HG03520 (cell line): ENCODE results near the gene FXYD6.
"Not testable (repeated sequence)": the region's sequence is repeated elsewhere in the genome, so short reads cannot be mapped to it uniquely, and the experiment has no call there.

Experiments
- ATAC-seq: cut with Tn5 transposase; IDR thresholded peaks from one replicate; pipeline ENCODE4 v1.9.1; 2021; ENCODE audit warnings: mild to moderate bottlenecking, moderate library complexity; ENCODE audit not compliant: unreplicated experiment

Gene FXYD6

GRCh38 chr11:117871784-117872183, 4.7 kb downstream of the FXYD6 start:
- no peak for ATAC-seq

GRCh38 chr11:117871160-117871559, 5.3 kb downstream of the FXYD6 start:
- ATAC-seq = no peak

- ATAC-seq = no peak
These were observed 6.1 kb downstream of the FXYD6 start for GRCh38 chr11:117870103-117870952.

GRCh38 chr11:117869604-117870003, 6.9 kb downstream of the FXYD6 start:
- no peak for ATAC-seq

- no peak for ATAC-seq
These were observed 7.5 kb downstream of the FXYD6 start for GRCh38 chr11:117868815-117869561.

GRCh38 chr11:117868088-117868487, 8.4 kb downstream of the FXYD6 start:
- no peak for ATAC-seq

- ATAC-seq = no peak
These were observed 9.9 kb downstream of the FXYD6 start for GRCh38 chr11:117866526-117866925.

GRCh38 chr11:117865546-117865945, 10.9 kb downstream of the FXYD6 start:
- not testable (repeated sequence) for ATAC-seq

- ATAC-seq = no peak
These were observed 13.1 kb downstream of the FXYD6 start for GRCh38 chr11:117863383-117863782.

GRCh38 chr11:117862753-117863152, 13.7 kb downstream of the FXYD6 start:
- ATAC-seq = no peak

- ATAC-seq = no peak
These were observed 14.3 kb downstream of the FXYD6 start for GRCh38 chr11:117862019-117862725.

- ATAC-seq = no peak
These were observed 15.1 kb downstream of the FXYD6 start for GRCh38 chr11:117861151-117862018.

- ATAC-seq = no peak
These were observed 16.3 kb downstream of the FXYD6 start for GRCh38 chr11:117860139-117860538.

- ATAC-seq = no peak
These were observed 16.9 kb downstream of the FXYD6 start for GRCh38 chr11:117859488-117860112.

- ATAC-seq = no peak
These were observed 17.4 kb downstream of the FXYD6 start for GRCh38 chr11:117859061-117859460.

GRCh38 chr11:117857734-117858414, 18.6 kb downstream of the FXYD6 start:
- no peak for ATAC-seq

GRCh38 chr11:117855912-117856651, 20.4 kb downstream of the FXYD6 start:
- no peak for ATAC-seq

- ATAC-seq = no peak
These were observed 21.1 kb downstream of the FXYD6 start for GRCh38 chr11:117855186-117855845.
